Keratinocyte (primary cell): ENCODE data around the gene MDM4. TPM values are rescaled to one million over a fixed set of nuclear protein-coding genes. Genes with fewer than 3 reads are reported as not detected.

Experiments
- DNase-seq: peaks from one replicate; pipeline ENCODE4 v3.0.0-alpha.2; 2011; ENCODE audit warnings: low read depth, missing footprints, low spot score
- FAIRE-seq: peaks from 2 replicates; lab custom pipeline; 2011; peaks lifted over from hg19 to GRCh38; lab: Jason Lieb, UNC
- H2AFZ ChIP-seq: 2 replicates; pipeline ENCODE4 v1.6.0; 2012; ENCODE audit warnings: low read length, control low read depth, inconsistent platforms; ENCODE audit not compliant: control insufficient read depth
- H3K27ac ChIP-seq: 2 replicates; pipeline ENCODE4 v1.5.1; 2011; ENCODE audit warnings: low read length; ENCODE audit not compliant: control insufficient read depth, insufficient read depth
- H3K27me3 ChIP-seq: 3 replicates; pipeline ENCODE4 v1.6.0; 2011; ENCODE audit warnings: low read length; ENCODE audit not compliant: control insufficient read depth, insufficient read depth; ENCODE audit errors: extremely low read depth
- H3K36me3 ChIP-seq, 2 experiments: 2 replicates in 1 of 2; 3 replicates in 1 of 2; pipeline ENCODE4 v1.5.1; 2011; ENCODE audit warnings: low read length in 2 of 2, mild to moderate bottlenecking in 1 of 2; ENCODE audit not compliant: control insufficient read depth in 2 of 2, insufficient read depth in 2 of 2; ENCODE audit errors: extremely low read depth in 1 of 2
- H3K4me1 ChIP-seq: 3 replicates; pipeline ENCODE4 v1.5.1; 2011; ENCODE audit warnings: low read length; ENCODE audit not compliant: control insufficient read depth, insufficient read depth; ENCODE audit errors: extremely low read depth
- H3K4me2 ChIP-seq: 3 replicates; pipeline ENCODE4 v1.6.0; 2011; ENCODE audit warnings: low read depth, low read length; ENCODE audit not compliant: control insufficient read depth, insufficient read depth; ENCODE audit errors: extremely low read depth
- H3K4me3 ChIP-seq, 3 experiments: fragments of 200-600 bp in 1 of 3; sonication (generic) in 1 of 3; 2 replicates in 2 of 3; 3 replicates in 1 of 3; pipeline ENCODE4 v1.5.1; 2011 to 2016; ENCODE audit warnings: low read length in 3 of 3, mild to moderate bottlenecking in 3 of 3, control low read depth in 2 of 3, inconsistent platforms in 1 of 3, low read depth in 1 of 3, mixed read lengths in 1 of 3, mixed run types in 1 of 3, moderate library complexity in 1 of 3; ENCODE audit not compliant: control insufficient read depth in 2 of 3, insufficient read depth in 2 of 3; ENCODE audit errors: extremely low read depth in 1 of 3
- H3K79me2 ChIP-seq: 2 replicates; pipeline ENCODE4 v1.6.0; 2012; ENCODE audit warnings: low read length; ENCODE audit not compliant: control insufficient read depth, insufficient read depth
- H3K9ac ChIP-seq: 3 replicates; pipeline ENCODE4 v1.6.0; 2011; ENCODE audit warnings: low read length; ENCODE audit not compliant: control insufficient read depth, insufficient read depth; ENCODE audit errors: extremely low read depth
- H3K9me1 ChIP-seq: 3 replicates; pipeline ENCODE4 v1.6.0; 2011; ENCODE audit warnings: low read length; ENCODE audit not compliant: control insufficient read depth, insufficient read depth; ENCODE audit errors: extremely low read depth
- H3K9me3 ChIP-seq: 2 replicates; pipeline ENCODE4 v1.5.1; 2012; ENCODE audit warnings: low read depth, low read length; ENCODE audit not compliant: control insufficient read depth
- H4K20me1 ChIP-seq: 3 replicates; pipeline ENCODE4 v1.6.0; 2011; ENCODE audit warnings: low read length; ENCODE audit not compliant: control insufficient read depth, insufficient read depth; ENCODE audit errors: extremely low read depth
- EZH2 ChIP-seq: IDR thresholded peaks from one replicate; pipeline ENCODE4 v1.6.1; 2012; ENCODE audit warnings: inconsistent platforms, mild to moderate bottlenecking, low read length, moderate library complexity
- dilution Hi-C: fragments of 300-500 bp; cut with MboI; formaldehyde crosslinking; loops from one replicate; pipeline ENCODE4 v1.7.0; 2020; ENCODE audit warnings: low sequenced_read_pairs; ENCODE audit not compliant: extremely low pct_ligation_motif_present
- polyA plus RNA-seq, 5 experiments: library from polyadenylated mRNA; depleted of rRNA in 3 of 5; stranded (reverse) in 3 of 5; stranded (forward) in 1 of 5; unstranded in 1 of 5; fragments of >200 nt; gene quantifications; 1 replicate in 1 of 5; 2 replicates in 3 of 5; 3 replicates in 1 of 5; pipeline versions ENCODE4 v1.2.1 to v1.2.3, GENCODE V29; 2011 to 2012; ENCODE audit warnings: missing spikeins in 2 of 5, low read depth in 1 of 5, low replicate concordance in 1 of 5
- TF ChIP-seq, protein P1 (sequence below), 3 experiments: IDR thresholded peaks in 1 of 3; conservative IDR thresholded peaks in 1 of 3; optimal IDR thresholded peaks in 1 of 3; 2 replicates in 2 of 3; 3 replicates in 1 of 3; pipeline versions ENCODE3 to v1.5.1; 2011; ENCODE audit warnings: low read length in 3 of 3, mild to moderate bottlenecking in 3 of 3, moderate library complexity in 2 of 3, control low read depth in 1 of 3, inconsistent platforms in 1 of 3; ENCODE audit not compliant: insufficient read depth in 2 of 3; ENCODE audit errors: extremely low read depth in 1 of 3

Gene MDM4
- polyA plus RNA-seq, 1 donor (not counting 4 experiments of a cell fraction or from before 2014, with no cell fraction given), result 17.8 TPM

DNA sequence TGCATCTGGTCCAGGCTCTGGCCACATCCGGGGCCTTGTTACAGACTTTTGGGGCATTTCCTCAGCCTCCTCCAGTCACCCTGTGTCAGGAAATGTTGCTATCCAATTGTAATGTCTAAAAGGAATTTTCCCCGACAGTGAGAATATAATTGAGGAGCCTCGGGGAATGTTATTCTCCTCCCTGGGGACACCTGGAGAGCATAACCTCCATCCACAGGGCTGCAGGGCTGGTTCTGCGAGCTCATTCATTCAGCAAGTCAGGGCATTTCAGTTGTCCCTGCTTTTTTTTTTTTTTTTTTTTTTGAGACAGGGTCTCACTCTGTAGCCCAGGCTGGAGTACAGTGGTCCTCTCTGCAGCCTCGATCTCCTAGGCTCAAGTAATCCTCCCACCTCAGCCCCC lies 72.6 kb downstream of the MDM4 start:
- no peak for DNase-seq
- H3K4me2 ChIP-seq, result no peak overlapping the region
- H3K79me2 ChIP-seq, result no peaks in the 10 kb centered on the region
- no peaks in the 10 kb centered on the region for H3K36me3 ChIP-seq
- H4K20me1 ChIP-seq, result peaks cover 4% of the 10 kb centered on the region
- H3K9ac ChIP-seq, result no peak overlapping the region
- no peak for FAIRE-seq
- H3K27ac ChIP-seq, result no peak overlapping the region
- H3K9me3 ChIP-seq, result no peaks in the 10 kb centered on the region
- TF ChIP-seq, protein P1, sequence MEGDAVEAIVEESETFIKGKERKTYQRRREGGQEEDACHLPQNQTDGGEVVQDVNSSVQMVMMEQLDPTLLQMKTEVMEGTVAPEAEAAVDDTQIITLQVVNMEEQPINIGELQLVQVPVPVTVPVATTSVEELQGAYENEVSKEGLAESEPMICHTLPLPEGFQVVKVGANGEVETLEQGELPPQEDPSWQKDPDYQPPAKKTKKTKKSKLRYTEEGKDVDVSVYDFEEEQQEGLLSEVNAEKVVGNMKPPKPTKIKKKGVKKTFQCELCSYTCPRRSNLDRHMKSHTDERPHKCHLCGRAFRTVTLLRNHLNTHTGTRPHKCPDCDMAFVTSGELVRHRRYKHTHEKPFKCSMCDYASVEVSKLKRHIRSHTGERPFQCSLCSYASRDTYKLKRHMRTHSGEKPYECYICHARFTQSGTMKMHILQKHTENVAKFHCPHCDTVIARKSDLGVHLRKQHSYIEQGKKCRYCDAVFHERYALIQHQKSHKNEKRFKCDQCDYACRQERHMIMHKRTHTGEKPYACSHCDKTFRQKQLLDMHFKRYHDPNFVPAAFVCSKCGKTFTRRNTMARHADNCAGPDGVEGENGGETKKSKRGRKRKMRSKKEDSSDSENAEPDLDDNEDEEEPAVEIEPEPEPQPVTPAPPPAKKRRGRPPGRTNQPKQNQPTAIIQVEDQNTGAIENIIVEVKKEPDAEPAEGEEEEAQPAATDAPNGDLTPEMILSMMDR (optimal IDR thresholded peaks at IDR 0.05 in 1 of 3, IDR thresholded peaks at IDR 0.05 in 1 of 3, conservative IDR thresholded peaks at IDR 0.05 in 1 of 3; ENCODE audit: extremely low read depth in 1 of 3, insufficient read depth in 2 of 3, low read length in 3 of 3), result no peak
- no peak overlapping the region for H2AFZ ChIP-seq
- no peak overlapping the region for H3K4me3 ChIP-seq
- dilution Hi-C loops, result no loop called here
- H3K27me3 ChIP-seq, result no peaks in the 10 kb centered on the region
- H3K4me1 ChIP-seq, result peaks cover 22% of the 10 kb centered on the region
- H3K9me1 ChIP-seq, result no peaks in the 10 kb centered on the region

DNA sequence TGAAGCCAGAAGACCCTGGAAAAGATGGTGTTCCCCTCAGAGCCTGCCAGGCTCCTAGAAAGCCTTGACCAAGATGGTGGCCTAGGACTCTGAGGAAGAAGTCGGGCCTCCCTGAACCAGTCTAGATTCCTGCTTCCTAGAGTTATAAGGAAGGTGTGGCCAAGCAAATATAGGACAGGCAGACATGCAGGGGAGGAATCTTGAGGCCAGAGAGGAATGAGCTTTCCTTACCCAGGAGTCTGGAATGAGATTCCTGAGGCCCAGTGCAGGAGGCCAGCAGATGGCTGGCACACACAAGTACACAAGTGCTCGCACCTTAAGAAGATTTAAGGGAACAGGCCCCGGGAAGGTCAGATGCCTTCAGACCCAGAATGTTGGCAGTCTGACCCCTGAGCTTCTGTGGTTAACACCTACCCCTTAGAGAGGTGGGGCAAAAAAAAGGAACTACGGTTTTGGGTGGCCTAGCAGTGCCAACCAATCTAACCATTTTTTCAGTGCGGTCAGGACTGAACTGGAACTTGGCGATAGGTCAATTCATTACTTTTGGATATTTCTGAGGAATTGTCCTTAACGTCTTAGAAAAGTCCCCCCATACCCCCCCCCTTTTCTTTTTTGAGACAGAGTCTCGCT lies 73.3 kb downstream of the MDM4 start:
- peaks cover 4% of the 10 kb centered on the region for H4K20me1 ChIP-seq
- no peaks in the 10 kb centered on the region for H3K27me3 ChIP-seq
- H3K4me2 ChIP-seq, result no peak overlapping the region
- no peaks in the 10 kb centered on the region for H3K9me1 ChIP-seq
- H3K9me3 ChIP-seq, result no peaks in the 10 kb centered on the region
- H3K79me2 ChIP-seq, result no peaks in the 10 kb centered on the region
- H3K27ac ChIP-seq, result no peak overlapping the region
- FAIRE-seq (no peak), DNase-seq (no peak)
- H2AFZ ChIP-seq, result peak overlapping the region; percentile 8
- peaks cover 22% of the 10 kb centered on the region for H3K4me1 ChIP-seq
- dilution Hi-C loops, result no loop called here
- H3K36me3 ChIP-seq, result no peaks in the 10 kb centered on the region
- no peak overlapping the region for H3K9ac ChIP-seq
- H3K4me3 ChIP-seq, result no peak overlapping the region
- TF ChIP-seq, protein P1 (optimal IDR thresholded peaks at IDR 0.05 in 1 of 3, IDR thresholded peaks at IDR 0.05 in 1 of 3, conservative IDR thresholded peaks at IDR 0.05 in 1 of 3; ENCODE audit: extremely low read depth in 1 of 3, insufficient read depth in 2 of 3, low read length in 3 of 3), result no peak
- no peak for TF ChIP-seq EZH2
